K562 (cell line): ENCODE results near the gene UBALD2. TPM values are rescaled to one million over a fixed set of nuclear protein-coding genes. Genes with fewer than 3 reads are reported as not detected.

Experiments used
- ARNT ChIP-seq, 2 experiments: fragments of 450-650 bp; IDR thresholded peaks; 2 replicates each; pipeline ENCODE4 v1.6.1; 2016; ENCODE audit warnings: mild to moderate bottlenecking in 1 of 2
- BCLAF1 ChIP-seq, 2 experiments: fragments of 450-650 bp in 1 of 2; IDR thresholded peaks; 2 replicates each; pipeline ENCODE4 v1.6.1; 2011 to 2017; ENCODE audit warnings: low read depth in 2 of 2, antibody characterized with exemption in 1 of 2, borderline replicate concordance in 1 of 2, low read length in 1 of 2, mild to moderate bottlenecking in 1 of 2, mixed read lengths in 1 of 2; ENCODE audit not compliant: control insufficient read depth in 1 of 2
- BCOR ChIP-seq: fragments of 450-650 bp; IDR thresholded peaks from 2 replicates; pipeline ENCODE4 v1.6.1; 2016
- CHD2 ChIP-seq: IDR thresholded peaks from 2 replicates; pipeline ENCODE4 v1.6.1; 2011; ENCODE audit warnings: low read depth, low read length
- FOXJ2 ChIP-seq: fragments of 200-800 bp; sonication (Bioruptor generic); IDR thresholded peaks from 2 replicates; pipeline ENCODE4 v1.6.1; 2016; ENCODE audit warnings: missing genetic modification characterization, missing compliant biosample characterization
- KAT2B ChIP-seq: IDR thresholded peaks from one replicate; pipeline ENCODE4 v1.6.1; 2012; ENCODE audit warnings: low read depth, mild to moderate bottlenecking, control low read depth, inconsistent platforms, low read length, moderate library complexity
- KDM5B ChIP-seq: fragments of 200-600 bp; sonication (generic); IDR thresholded peaks from 2 replicates; pipeline ENCODE4 v1.6.1; 2012; ENCODE audit warnings: low read depth, mild to moderate bottlenecking, moderate library complexity, low read length, control low read depth, inconsistent platforms; ENCODE audit not compliant: insufficient replicate concordance
- KLF10 ChIP-seq: fragments of 250-450 bp; sonication (Bioruptor Pico); IDR thresholded peaks from 2 replicates; pipeline ENCODE4 v1.6.1; 2021; ENCODE audit warnings: matching md5 sums
- KLF6 ChIP-seq: fragments of 250-450 bp; sonication (Bioruptor Pico); IDR thresholded peaks from 2 replicates; pipeline ENCODE4 v1.4.0; 2020; ENCODE audit warnings: mild to moderate bottlenecking, moderate library complexity, borderline replicate concordance
- NELFE ChIP-seq: IDR thresholded peaks from 2 replicates; pipeline ENCODE4 v1.6.1; 2011; ENCODE audit warnings: mild to moderate bottlenecking; ENCODE audit not compliant: insufficient read depth, insufficient read length
- NR1H2 ChIP-seq: sonication (generic); formaldehyde crosslinking; IDR thresholded peaks from 2 replicates; pipeline ENCODE4 v1.4.0; 2020; ENCODE audit warnings: mild to moderate bottlenecking, missing genetic modification reagents
- PHTF2 ChIP-seq: fragments of 250-450 bp; sonication (Bioruptor Pico); IDR thresholded peaks from 2 replicates; pipeline ENCODE4 v1.5.0; 2021; ENCODE audit warnings: mild to moderate bottlenecking
- PTRF ChIP-seq: fragments of 450-650 bp; IDR thresholded peaks from 2 replicates; pipeline ENCODE4 v1.6.1; 2016; ENCODE audit warnings: mild to moderate bottlenecking, missing genetic modification characterization, missing compliant biosample characterization
- SPI1 ChIP-seq: IDR thresholded peaks from 2 replicates; pipeline ENCODE4 v1.6.1; 2011; ENCODE audit warnings: low read depth, low read length, control low read depth, borderline replicate concordance
- SREBF1 ChIP-seq: fragments of 150-350 bp; IDR thresholded peaks from 2 replicates; pipeline ENCODE4 v1.6.1; 2014; ENCODE audit warnings: antibody characterized with exemption, low read depth, low read length, borderline replicate concordance
- TFAP4 ChIP-seq: sonication (generic); formaldehyde crosslinking; IDR thresholded peaks from 2 replicates; pipeline ENCODE4 v1.8.0; 2022; ENCODE audit warnings: missing genetic modification reagents, mild to moderate bottlenecking, moderate library complexity, borderline replicate concordance
- TSC22D4 ChIP-seq: fragments of 450-650 bp; IDR thresholded peaks from 2 replicates; pipeline ENCODE4 v1.6.1; 2016; ENCODE audit warnings: missing genetic modification characterization, missing biosample characterization, control low read depth
- ZNF165 ChIP-seq: fragments of 250-450 bp; sonication (Bioruptor Pico); IDR thresholded peaks from 2 replicates; pipeline ENCODE4 v1.4.0; 2020; ENCODE audit warnings: borderline replicate concordance
- ZNF217 ChIP-seq: sonication (generic); formaldehyde crosslinking; IDR thresholded peaks from 2 replicates; pipeline ENCODE4 v1.8.0; 2022; ENCODE audit warnings: mild to moderate bottlenecking, missing genetic modification reagents
- ZNF408 ChIP-seq: fragments of 250-450 bp; sonication (Bioruptor Pico); IDR thresholded peaks from 2 replicates; pipeline ENCODE4 v1.4.0; 2020; ENCODE audit warnings: low read depth, mild to moderate bottlenecking, moderate library complexity
- ZNF589 ChIP-seq: fragments of 200-800 bp; sonication (Bioruptor generic); IDR thresholded peaks from 2 replicates; pipeline ENCODE4 v1.6.1; 2016; ENCODE audit warnings: low read depth, missing genetic modification characterization, missing compliant biosample characterization
- polyA plus RNA-seq, 8 experiments: library from polyadenylated mRNA; depleted of rRNA in 4 of 8; stranded (reverse) in 5 of 8; unstranded in 3 of 8; fragments of >200 nt; fragmentation: Nextera tagmentation in 2 of 8; fragmentation: Illumina TruSeq in 1 of 8; extraction: Ambion mirVana in 2 of 8; extraction: Trizol in 1 of 8; gene quantifications; 2 replicates each; pipeline versions ENCODE4 v1.2.1 to v1.2.3, GENCODE V29; 2011 to 2014; ENCODE audit warnings: inconsistent platforms in 1 of 8, missing spikeins in 1 of 8
- total RNA-seq, 7 experiments: library from RNA; depleted of rRNA in 6 of 7; stranded (reverse); fragments of >200 nt in 6 of 7; fragmentation: Illumina TruSeq in 2 of 7; extraction: Trizol in 2 of 7; gene quantifications; 2 replicates each; pipeline versions ENCODE4 v1.2.1 to v1.2.3, GENCODE V29; 2011 to 2021; ENCODE audit warnings: low replicate concordance in 1 of 7
- TF ChIP-seq, protein P1 (sequence below), 2 experiments: fragments of 450-650 bp in 1 of 2; sonication (generic) in 1 of 2; formaldehyde crosslinking in 1 of 2; IDR thresholded peaks in 1 of 2; conservative IDR thresholded peaks in 1 of 2; 2 replicates each; pipeline versions ENCODE4 v1.6.1 to v1.8.1; 2016 to 2023; ENCODE audit warnings: mild to moderate bottlenecking in 2 of 2, moderate library complexity in 2 of 2, inconsistent platforms in 1 of 2, missing genetic modification reagents in 1 of 2

Gene UBALD2
- total and polyA plus RNA-seq, 9 of the 15 experiments (the other 6 are each of a cell fraction or from before 2014, with no cell fraction given), result 2.3 to 94.1 (median 25.3) TPM

DNA sequence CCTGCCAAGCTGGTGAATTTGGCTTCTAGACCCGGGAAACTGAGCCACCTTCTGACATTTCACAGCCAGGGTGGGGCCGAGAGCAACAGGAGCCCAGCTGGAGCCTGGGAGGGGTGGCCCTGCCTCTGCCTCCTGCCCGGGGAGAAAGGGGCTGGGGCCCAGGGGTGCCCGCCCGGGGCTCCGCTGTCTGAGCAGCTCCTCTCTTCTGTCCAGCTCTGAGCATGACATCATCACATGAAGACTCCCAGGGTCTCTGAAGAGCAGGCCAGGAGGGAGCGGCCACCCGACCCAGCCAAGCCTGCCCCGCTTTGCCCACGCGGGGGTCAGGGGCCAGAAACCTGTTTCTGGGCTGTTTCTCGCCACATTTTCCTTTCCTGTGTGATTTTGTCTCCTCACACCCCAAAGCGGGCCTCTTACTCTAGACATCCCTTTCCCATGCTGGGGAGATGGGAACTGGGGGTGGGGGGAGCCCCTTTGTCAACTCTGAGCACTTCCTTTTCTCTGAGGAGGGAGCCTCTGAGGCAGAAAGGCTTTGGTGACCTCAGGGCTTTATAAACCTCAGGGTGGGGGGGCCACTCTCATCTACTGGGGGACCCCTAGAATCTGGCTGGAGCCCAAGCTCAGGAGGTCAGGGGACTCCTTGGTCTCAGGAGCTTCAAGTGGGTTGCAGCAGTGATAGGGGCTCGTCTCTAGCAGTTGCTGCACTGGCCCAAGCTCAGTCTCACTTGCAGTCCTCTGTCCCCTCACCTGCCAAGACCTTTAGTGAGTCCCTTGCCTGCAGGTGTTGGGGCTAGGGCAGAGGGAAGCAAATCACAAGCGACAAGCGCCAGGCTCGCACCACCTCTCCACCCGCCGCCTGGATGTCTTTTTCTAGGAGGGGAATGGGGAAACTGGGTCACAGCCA, 7.6 kb downstream of the UBALD2 start (continued):
- no peak for TF ChIP-seq BCLAF1 (IDR thresholded peaks at IDR 0.05; ENCODE audit: borderline replicate concordance in 1 of 2, control insufficient read depth in 1 of 2, low read depth in 2 of 2, low read length in 1 of 2)
- TF ChIP-seq ZNF217, result no peak
- no peak for TF ChIP-seq PTRF
- TF ChIP-seq KLF6 (CRISPR knock-in tag), result no peak
- TF ChIP-seq TFAP4 (CRISPR knock-in tag), result peak; percentile 42
- TF ChIP-seq SPI1, result peak; percentile 33; the same call in 1 of the 2 replicates
- no peak for TF ChIP-seq TSC22D4 (tag)
- TF ChIP-seq ZNF165 (CRISPR knock-in tag), result no peak
- no peak for TF ChIP-seq NELFE
- 0 out of 2 replicates have a peak, but pooled peaks have one; percentile 1 for TF ChIP-seq CHD2
- TF ChIP-seq KDM5B, result peak; percentile 28
- TF ChIP-seq NR1H2 (CRISPR knock-in tag), result no peak
- TF ChIP-seq ARNT (IDR thresholded peaks at IDR 0.05), result no peak
- TF ChIP-seq SREBF1, result no peak
- TF ChIP-seq FOXJ2, result no peak
- TF ChIP-seq PHTF2 (CRISPR knock-in tag), result no peak
- TF ChIP-seq KAT2B, result no peak
- TF ChIP-seq, protein P1, sequence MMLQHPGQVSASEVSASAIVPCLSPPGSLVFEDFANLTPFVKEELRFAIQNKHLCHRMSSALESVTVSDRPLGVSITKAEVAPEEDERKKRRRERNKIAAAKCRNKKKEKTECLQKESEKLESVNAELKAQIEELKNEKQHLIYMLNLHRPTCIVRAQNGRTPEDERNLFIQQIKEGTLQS (IDR thresholded peaks at IDR 0.05), result peak; percentile 73
- TF ChIP-seq, protein P1 (CRISPR knock-in tag; conservative IDR thresholded peaks at IDR 0.05), result no peak
- no peak for TF ChIP-seq BCOR
- TF ChIP-seq KLF10, result no peak
- TF ChIP-seq ZNF408 (CRISPR knock-in tag), result no peak
- no peak for TF ChIP-seq ZNF589 (CRISPR knock-in tag)
